A204.1 (cell line): Measurements from ENCODE around the gene TSR3.
"Not testable (repeated sequence)": the region's sequence is repeated elsewhere in the genome, so short reads cannot be mapped to it uniquely, and the experiment has no call there.

ENCODE experiments used
- FAIRE-seq: peaks from 2 replicates; lab custom pipeline; 2012; peaks lifted over from hg19 to GRCh38; lab: Jason Lieb, UNC

TSR3 gene

GRCh38 chr16:1337486-1337885 is 14.2 kb downstream of the TSR3 start:
- FAIRE-seq, result no peak

DNA sequence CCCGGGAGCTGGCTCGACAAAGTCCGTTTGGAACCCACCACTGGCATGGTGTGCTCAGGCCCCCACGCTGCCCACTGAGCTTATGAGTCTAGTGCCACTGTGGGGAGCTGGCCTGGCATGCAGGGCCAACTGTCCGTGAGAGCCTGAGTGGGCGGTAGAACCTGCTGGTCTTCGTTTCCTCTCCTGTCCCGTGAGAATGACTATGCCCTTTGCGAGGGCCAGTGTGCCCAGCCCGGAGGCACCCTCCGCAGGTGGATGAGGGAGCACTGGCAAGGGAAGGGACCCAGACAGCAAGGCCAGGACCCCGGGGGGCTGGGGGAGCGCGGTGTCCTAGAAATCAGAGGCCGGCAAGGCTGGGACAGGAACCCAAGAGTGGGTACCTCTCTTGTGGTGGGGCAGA is 15.1 kb downstream of the TSR3 start:
- FAIRE-seq, result no peak

- no peak for FAIRE-seq
Measured at GRCh38 chr16:1335996-1336395, 15.7 kb downstream of the TSR3 start.

DNA sequence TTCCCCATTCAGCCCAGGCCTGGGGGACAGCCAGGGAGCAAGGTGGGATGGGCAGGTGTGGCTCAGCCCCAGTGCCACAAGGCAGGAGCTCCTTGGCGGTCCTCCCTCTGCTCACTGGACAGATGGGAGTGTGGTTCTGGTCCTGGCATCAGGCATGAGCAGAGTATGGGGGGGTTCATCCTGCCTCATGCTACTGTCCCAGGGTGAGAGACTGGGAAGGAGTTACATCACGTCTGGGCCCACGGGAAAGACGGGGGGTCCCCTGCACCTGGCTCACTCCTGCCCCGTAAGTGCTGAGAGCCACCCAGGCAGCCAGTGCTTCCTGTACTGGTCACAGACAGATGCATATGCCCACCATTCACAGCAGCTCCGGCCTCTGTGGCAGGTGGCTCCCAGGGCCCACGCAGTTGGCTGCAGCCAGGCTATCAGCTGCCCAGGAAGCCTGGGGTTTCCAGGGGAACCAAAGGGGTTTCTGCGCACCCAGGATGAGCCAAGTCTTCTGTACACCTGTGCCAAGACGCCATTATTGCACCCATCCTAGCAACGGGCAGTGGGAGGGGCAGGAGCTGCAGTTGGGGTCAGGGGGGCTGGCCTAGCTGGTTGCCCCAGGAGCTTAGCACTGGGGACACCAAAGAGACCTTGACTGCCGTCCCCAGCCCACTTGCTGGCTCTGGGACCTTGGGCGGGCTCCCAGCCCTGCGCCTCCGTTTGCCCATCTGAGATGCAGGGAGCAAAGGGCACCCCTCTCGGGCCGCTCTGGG is 16.3 kb downstream of the TSR3 start:
- FAIRE-seq, result no peak

DNA sequence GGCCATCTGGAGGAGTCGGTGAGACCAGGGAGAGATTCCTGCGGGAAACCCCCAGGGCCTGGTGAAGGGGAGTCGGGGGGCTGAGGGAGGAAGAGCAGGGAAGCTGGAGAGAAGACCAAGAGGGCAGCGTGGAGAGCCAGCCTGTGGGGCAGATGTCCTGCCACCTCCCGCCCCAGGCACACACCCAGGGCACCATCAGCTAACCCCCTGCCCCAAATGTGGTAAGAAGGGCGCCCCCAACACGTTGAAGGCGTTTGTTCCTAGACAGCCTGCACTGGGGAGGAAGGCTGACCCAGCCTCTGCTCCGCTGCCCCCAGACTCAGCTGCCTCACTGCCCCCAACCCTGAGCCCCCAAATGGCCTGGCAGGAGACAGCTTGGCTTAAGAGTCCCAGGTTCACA is 16.9 kb downstream of the TSR3 start:
- no peak for FAIRE-seq

DNA sequence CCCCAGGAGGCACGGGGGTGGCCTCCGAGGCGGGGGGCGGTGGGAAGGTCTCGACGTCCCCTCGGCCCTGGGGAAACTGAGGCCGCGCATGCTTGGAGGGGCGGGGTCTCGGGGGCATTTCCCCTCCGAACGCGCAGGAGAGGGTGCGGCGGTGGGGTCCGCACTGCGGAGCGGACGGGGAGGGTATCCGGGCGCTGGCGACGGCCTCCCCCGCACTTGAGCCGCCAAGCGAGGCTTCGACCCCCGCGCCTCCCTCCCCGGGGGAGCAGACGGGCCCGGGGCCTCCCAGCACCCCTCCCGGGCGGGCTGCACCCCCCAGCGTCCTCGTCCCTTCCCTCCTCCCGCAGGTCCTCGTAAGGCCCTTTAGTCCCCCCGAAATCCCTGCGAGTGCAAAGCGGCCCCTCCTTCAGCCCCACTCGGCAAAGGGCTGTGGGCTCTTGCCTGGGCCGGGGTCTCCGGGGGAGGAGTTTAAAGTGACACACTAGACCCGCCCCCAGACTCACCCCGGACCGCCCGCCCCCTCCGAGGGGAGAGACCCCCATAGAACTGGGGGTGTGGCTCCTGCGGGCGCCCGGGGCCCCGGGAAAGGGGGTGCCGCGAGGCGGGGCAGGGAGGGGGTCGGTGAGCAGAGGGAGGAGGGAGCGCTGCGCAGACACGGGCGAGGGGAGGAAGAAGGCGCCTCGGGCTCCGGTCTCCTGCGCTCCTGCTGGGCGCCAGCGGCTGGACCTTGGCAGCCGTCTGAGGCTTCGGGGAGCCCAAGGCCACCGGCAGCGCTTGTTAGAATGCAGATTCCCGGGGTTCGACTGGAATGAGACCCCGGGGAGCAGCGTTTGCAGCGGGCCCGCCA is 17.6 kb downstream of the TSR3 start:
- FAIRE-seq, result no peak

DNA sequence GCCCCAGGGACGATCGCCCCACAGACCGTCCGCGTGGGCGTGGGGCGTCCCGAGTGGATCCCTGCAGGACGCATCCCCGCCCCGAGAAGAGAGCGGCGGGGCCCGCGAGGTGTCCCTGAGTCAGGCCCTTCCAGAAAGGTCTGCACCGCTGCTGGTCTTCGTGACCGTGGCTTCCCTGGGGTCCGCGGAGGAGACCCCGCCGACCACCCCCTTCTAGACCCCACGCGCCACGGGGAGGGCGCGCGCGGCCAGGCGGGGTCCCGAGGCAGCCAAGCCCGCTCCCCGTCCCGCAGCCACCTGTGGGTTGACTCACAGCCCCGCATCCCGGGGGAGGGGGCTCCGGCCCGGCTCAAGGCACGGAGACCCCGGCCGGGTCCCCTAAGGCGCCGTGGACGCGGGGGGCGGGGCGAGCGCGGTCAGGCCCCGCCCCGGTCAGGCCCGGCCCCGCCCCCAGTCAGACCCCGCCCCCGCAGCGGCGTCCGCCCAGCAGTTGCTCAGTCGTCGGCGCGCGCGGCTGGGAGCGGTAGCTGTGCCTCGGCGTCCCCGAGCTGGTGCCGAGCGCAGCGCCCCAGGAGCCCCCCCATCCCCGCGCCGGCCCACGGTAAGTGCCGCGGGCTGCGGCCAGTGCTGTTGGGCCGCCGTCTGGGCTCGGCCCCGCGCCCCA is 18.4 kb downstream of the TSR3 start, which contains the start of gene BAIAP3:
Gene BAIAP3, plus strand, starts transcription at position 497 of the 664 bp plus-strand sequence. CDS start 4,905 bp downstream, outside the sequence.
- no peak for FAIRE-seq

- FAIRE-seq, result no peak
Measured at GRCh38 chr16:1332618-1333148, 19.0 kb downstream of the TSR3 start.

GRCh38 chr16:1331712-1332617 is 19.7 kb downstream of the TSR3 start:
- no peak for FAIRE-seq

DNA sequence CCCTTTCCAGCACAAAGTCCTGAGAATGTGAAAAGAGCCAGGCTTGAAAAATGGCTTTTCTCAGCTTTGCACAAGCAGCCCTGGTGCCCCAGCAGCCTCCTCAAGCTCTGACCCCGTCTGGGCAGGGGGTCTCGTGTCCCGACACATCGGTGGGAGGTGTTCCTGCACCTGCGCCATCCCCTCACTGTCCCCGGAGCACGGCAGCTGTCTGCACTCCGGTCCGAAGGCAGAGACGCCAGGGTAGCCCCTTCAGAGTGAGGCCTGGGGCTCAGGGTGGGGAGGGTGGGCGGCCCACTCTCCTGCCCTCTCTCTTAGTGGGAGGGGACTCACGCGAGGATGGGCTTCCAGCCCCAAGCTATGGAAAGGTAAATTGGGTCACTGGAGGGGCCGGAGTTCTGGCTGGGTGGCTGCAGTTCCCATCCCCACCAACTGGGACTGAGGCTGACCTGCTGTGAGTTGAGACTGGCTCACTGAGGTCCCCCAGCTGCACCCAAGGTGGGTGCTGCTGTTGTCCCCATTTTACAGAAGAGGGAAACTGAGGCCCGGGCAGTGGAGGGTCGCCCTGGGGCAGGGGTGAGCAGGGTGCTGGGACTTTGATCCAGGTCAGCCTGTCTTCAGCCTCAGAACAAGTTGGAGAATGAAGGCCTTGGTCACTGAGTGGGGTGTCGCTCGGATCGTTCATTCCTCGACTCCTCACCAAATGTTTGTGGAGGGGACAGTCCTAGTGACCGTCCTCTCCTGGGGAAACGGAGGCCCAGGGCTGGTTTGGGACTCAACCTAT is 20.6 kb downstream of the TSR3 start:
- no peak for FAIRE-seq

DNA sequence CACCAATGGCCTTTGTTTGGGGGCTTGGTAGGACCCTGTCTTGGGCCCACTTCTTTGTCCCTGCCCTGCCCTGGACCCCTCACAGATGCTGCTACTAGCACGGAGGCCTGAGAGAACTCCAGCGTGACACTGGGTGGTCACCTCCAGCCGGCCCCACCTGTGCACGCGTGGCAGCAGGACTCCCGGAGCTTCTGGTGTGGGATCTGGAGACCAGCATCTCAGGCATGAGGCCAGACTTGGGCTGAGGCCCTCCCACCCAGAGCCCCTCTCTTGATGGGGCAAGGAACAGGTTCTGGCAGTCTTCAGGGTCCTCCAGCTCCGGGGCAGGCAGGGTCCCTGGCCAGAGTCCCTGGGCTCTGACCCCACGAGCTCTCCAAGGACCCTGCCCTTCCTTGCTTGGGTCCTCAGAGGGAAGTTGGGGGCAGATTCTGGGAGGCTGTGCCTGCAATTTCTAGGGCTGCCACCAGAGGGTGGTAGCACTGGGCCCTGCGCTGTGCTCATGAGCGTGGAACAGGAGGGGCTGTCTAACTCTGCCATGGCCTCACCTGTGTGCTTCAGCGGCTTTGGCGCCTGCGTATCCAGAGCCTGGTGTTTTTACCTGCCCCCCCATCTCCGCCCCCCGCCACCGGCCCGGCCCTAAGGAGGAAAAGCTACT is 21.3 kb downstream of the TSR3 start:
- no peak for FAIRE-seq

DNA sequence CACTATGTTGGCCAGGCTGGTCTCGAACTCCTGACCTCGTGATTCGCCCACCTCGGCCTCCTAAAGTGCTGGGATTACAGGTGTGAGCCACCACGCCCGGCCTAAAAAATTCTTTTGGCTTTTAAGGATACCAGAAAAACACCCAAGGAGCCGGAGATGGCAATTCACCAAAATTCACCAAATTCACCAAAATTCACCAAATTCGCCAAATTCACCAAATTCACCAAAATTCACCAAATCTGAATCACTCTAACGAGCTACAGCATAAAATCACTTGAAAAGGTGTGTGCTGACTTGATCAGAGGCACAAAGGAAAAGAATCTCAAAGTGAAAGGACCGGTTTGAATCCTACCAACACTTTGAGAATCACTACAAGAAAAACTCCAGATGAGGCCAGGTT is 22.7 kb downstream of the TSR3 start:
- FAIRE-seq, result not testable (repeated sequence)

DNA sequence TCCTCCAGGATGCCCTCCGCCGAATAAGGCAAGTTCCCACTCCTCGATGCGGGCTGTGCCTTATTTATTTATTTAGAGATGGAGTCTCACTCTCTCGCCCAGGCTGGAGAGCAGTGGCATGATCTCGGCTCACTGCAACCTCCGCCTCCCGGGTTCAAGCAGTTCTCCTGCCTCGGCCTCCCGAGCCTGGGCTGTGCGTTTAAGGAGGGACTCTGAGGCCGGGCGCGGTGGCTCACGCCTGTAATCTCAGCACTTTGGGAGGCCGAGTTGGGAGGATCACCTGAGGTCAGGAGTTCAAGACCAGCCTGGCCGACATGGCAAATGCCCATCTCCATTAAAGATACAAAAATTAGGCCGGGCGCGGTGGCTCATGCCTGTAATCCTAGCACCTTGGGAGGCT is 23.5 kb downstream of the TSR3 start:
- not testable (repeated sequence) for FAIRE-seq

- FAIRE-seq, result no peak
Measured at GRCh38 chr16:1327619-1327947, 24.1 kb downstream of the TSR3 start.

DNA sequence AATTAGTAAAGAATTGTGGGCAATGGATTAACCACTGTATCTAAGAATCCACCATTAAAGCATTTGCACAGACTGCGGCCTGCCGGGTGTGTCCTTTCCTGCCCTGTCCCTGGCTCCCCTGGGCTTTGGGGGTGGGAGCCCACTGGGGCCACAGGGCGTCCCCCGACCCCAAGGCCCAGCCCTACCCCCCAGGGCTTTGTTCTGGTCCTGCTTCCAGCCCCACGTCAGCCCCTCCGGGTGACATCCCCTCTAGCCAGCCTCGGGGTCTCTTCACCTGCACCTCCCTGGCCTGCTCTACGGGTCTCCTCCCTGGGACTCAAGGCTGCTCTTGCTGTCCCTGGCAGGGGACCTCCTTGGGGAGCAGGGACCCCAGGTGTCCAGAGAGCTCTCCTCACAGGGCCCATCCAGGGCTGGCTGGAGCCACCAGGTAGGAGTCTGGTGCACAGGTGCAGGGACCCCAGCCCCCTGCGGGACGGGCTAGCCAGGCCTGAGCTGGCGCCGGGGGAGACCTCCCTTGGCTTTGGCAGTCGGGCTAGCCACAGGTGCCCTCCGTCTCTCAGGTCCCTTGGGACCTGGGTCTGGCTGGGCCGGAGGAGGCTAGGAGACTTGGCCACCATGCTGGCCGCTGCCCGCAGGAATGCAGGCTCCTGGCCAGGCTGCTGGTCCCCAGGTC is 24.6 kb downstream of the TSR3 start:
- FAIRE-seq, result no peak

DNA sequence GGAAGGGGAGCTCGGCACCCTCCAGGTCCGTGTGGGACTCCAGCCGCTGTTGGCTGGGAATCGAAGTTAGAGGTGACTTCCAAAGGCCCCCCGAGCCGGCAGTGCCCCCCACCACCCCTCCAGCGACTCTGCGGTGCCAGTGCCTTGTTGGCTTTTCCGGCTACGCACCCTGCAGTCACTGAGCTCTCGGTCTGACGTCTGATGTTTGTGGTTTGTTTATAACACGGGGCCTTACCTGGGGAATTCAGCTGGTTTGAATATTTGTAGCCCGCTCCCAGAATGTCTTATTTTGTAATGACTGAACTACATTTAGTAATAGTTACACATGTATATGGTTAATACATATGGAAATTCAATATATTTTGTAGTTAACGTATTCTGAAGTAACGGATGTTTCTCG is 25.3 kb downstream of the TSR3 start:
- FAIRE-seq, result no peak

DNA sequence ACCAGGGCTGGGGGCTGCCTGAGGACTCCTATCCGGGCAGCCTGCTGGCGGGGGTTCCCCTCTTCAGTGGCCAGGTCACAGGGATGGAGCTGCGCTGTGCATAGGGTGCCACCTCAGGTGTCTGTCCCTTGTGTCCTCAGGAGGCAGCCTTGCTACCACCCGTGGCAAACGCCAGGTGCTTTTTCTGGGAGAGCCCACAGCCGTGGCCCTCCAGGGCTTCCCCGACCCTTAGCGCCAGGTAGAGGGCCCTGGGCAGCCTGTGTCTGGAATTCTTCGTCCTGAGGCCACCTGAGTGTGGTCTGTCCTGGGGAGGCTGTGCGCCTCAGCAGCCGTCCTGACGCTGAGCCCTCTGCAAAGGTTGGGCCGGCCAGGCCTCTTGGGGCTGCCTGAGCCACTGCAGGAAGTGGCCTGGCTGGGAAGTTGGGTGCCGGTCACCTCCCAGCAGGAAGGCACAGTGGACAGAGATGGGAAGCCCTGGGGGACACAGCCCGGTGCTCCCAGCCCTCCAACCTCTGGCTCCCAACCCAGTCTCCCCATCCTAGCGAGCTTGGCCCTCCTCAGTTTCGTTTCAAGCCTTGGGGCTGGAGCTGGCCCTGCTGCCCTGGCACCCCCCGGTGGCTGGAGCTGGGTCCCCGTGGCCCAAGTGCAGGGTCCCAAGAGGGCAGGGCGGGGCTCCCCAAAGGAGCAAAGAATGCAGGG is 25.9 kb downstream of the TSR3 start:
- FAIRE-seq, result no peak

- FAIRE-seq, result no peak
Measured at GRCh38 chr16:1325261-1325660, 26.4 kb downstream of the TSR3 start.

- FAIRE-seq, result no peak
Measured at GRCh38 chr16:1324286-1324826, 27.3 kb downstream of the TSR3 start.
